Naive B cell (primary cell): ENCODE results near the gene TGIF2. TPM values are rescaled to one million over a fixed set of nuclear protein-coding genes. Genes with fewer than 3 reads are reported as not detected.

Experiments
- ATAC-seq, 2 donors: fragments of 150-1000 bp; cut with Tn5 transposase; 2 replicates each; pipeline ENCODE4 v1.10.0; 2021; ENCODE audit warnings: low read depth in 2 of 2, mild to moderate bottlenecking in 2 of 2, moderate library complexity in 2 of 2
- DNase-seq: peaks from one replicate; pipeline ENCODE4 v3.0.0; 2022
- H3K27ac Mint-ChIP-seq, 6 donors: one replicate each; pipeline ENCODE4 v1.8.0; 2020 to 2022; ENCODE audit warnings: mild to moderate bottlenecking in 6 of 6, mixed read lengths in 6 of 6, moderate library complexity in 5 of 6, inconsistent platforms in 2 of 6
- H3K27me3 Mint-ChIP-seq, 3 donors: one replicate each; pipeline ENCODE4 v1.8.0; 2021 to 2022; ENCODE audit warnings: mixed read lengths in 3 of 3, mild to moderate bottlenecking in 1 of 3
- H3K36me3 Mint-ChIP-seq, 2 donors: one replicate each; pipeline ENCODE4 v1.8.0; 2020 to 2022; ENCODE audit warnings: mixed read lengths in 2 of 2, inconsistent platforms in 1 of 2, mild to moderate bottlenecking in 1 of 2
- H3K4me1 Mint-ChIP-seq, 3 donors: one replicate each; pipeline ENCODE4 v1.8.0; 2020 to 2022; ENCODE audit warnings: mixed read lengths in 3 of 3, inconsistent platforms in 1 of 3, mild to moderate bottlenecking in 1 of 3, moderate library complexity in 1 of 3
- H3K4me3 Mint-ChIP-seq, 8 donors: one replicate each; pipeline ENCODE4 v1.8.0; 2020 to 2022; ENCODE audit warnings: mild to moderate bottlenecking in 8 of 8, mixed read lengths in 8 of 8, moderate library complexity in 8 of 8, inconsistent platforms in 2 of 8
- H3K9me3 Mint-ChIP-seq, 7 donors: one replicate each; pipeline ENCODE4 v1.8.0; 2020 to 2022; ENCODE audit warnings: mixed read lengths in 7 of 7, mild to moderate bottlenecking in 5 of 7, inconsistent platforms in 2 of 7, moderate library complexity in 1 of 7
- polyA plus RNA-seq, 6 donors: library from polyadenylated mRNA; unstranded; fragments of 300-500 nt; fragmentation: Illumina TruSeq; gene quantifications; one replicate each; pipeline ENCODE4 v1.2.3, GENCODE V29; 2021; ENCODE audit warnings: low read depth in 6 of 6

Gene TGIF2
- polyA plus RNA-seq, 6 donors from 2014 or later: 33.3 to 50.5 (median 39.9) TPM

GRCh38 chr20:36576081-36576445, 2.7 kb downstream of the TGIF2 start:
- no peaks in the 10 kb centered on the region for H3K27me3 Mint-ChIP-seq
- peak overlapping the region; percentile 42 to 99 (median 88) for H3K4me3 Mint-ChIP-seq
- H3K9me3 Mint-ChIP-seq: no peaks in the 10 kb centered on the region
- no peak for DNase-seq
- peaks cover 39 to 51% (median 41%) of the 10 kb centered on the region in 3 donors for H3K4me1 Mint-ChIP-seq
- ATAC-seq: no peak
- H3K36me3 Mint-ChIP-seq: peaks cover 0 to 10% of the 10 kb centered on the region in 2 donors
- peak overlapping the region in 4 of 6 donors; percentile 39 to 95 (median 86) for H3K27ac Mint-ChIP-seq

- Mint-ChIP-seq H3K9me3 (no peaks in the 10 kb centered on the region), H3K4me3 (peak overlapping the region in 1 of 8 donors; percentile 41), H3K36me3 (peaks cover 0 to 10% of the 10 kb centered on the region in 2 donors), H3K27ac (peak overlapping the region in 1 of 6 donors; percentile 43), H3K4me1 (peaks cover 22 to 32% (median 28%) of the 10 kb centered on the region in 3 donors), H3K27me3 (no peaks in the 10 kb centered on the region)
- DNase-seq (no peak), ATAC-seq (no peak)
Measured at GRCh38 chr20:36578356-36579041, 5.1 kb downstream of the TGIF2 start.

GRCh38 chr20:36579996-36580545, 6.7 kb downstream of the TGIF2 start:
- H3K27me3 Mint-ChIP-seq: no peaks in the 10 kb centered on the region
- H3K27ac Mint-ChIP-seq: peak overlapping the region in 5 of 6 donors; percentile 10 to 75 (median 25)
- ATAC-seq (no peak), DNase-seq (no peak)
- H3K9me3 Mint-ChIP-seq: no peaks in the 10 kb centered on the region
- H3K36me3 Mint-ChIP-seq: peaks cover 0 to 10% of the 10 kb centered on the region in 2 donors
- H3K4me3 Mint-ChIP-seq: peak overlapping the region in 1 of 8 donors; percentile 64
- H3K4me1 Mint-ChIP-seq: peaks cover 16 to 31% (median 22%) of the 10 kb centered on the region in 3 donors

GRCh38 chr20:36582322-36582721, 8.9 kb downstream of the TGIF2 start:
- Mint-ChIP-seq H3K27me3 (no peaks in the 10 kb centered on the region), H3K9me3 (no peaks in the 10 kb centered on the region), H3K4me3 (peak overlapping the region in 1 of 8 donors; percentile 15), H3K4me1 (peaks cover 8 to 24% (median 15%) of the 10 kb centered on the region in 3 donors), H3K27ac (peak overlapping the region in 1 of 6 donors; percentile 6), H3K36me3 (peaks cover 0 to 14% of the 10 kb centered on the region in 2 donors)
- DNase-seq (no peak), ATAC-seq (no peak)

GRCh38 chr20:36582821-36583220, 9.4 kb downstream of the TGIF2 start:
- Mint-ChIP-seq H3K4me1 (peaks cover 12 to 28% (median 19%) of the 10 kb centered on the region in 3 donors), H3K27ac (peak overlapping the region in 2 of 6 donors; percentile 6 to 63), H3K36me3 (peaks cover 0 to 17% of the 10 kb centered on the region in 2 donors), H3K4me3 (no peak overlapping the region), H3K9me3 (no peaks in the 10 kb centered on the region), H3K27me3 (no peaks in the 10 kb centered on the region)
- no peak for DNase-seq
- ATAC-seq: no peak

- Mint-ChIP-seq H3K27ac (peak overlapping the region in 2 of 6 donors; percentile 53 to 69), H3K4me1 (peaks cover 12 to 28% (median 21%) of the 10 kb centered on the region in 3 donors), H3K4me3 (no peak overlapping the region), H3K27me3 (no peaks in the 10 kb centered on the region), H3K9me3 (no peaks in the 10 kb centered on the region), H3K36me3 (peaks cover 0 to 17% of the 10 kb centered on the region in 2 donors)
- ATAC-seq (no peak), DNase-seq (no peak)
Measured at GRCh38 chr20:36584018-36584481, 10.7 kb downstream of the TGIF2 start.

- Mint-ChIP-seq H3K27me3 (no peaks in the 10 kb centered on the region), H3K36me3 (peaks cover 0 to 7% of the 10 kb centered on the region in 2 donors), H3K9me3 (no peaks in the 10 kb centered on the region), H3K4me3 (no peak overlapping the region), H3K27ac (peak overlapping the region in 1 of 6 donors; percentile 72), H3K4me1 (peaks cover 14 to 23% (median 17%) of the 10 kb centered on the region in 3 donors)
- no peak for ATAC-seq
- DNase-seq: no peak
Measured at GRCh38 chr20:36585410-36586125, 12.2 kb downstream of the TGIF2 start.

- Mint-ChIP-seq H3K27me3 (no peaks in the 10 kb centered on the region), H3K36me3 (peaks cover 0 to 7% of the 10 kb centered on the region in 2 donors), H3K27ac (peak overlapping the region; percentile 36 to 86 (median 72)), H3K9me3 (no peaks in the 10 kb centered on the region), H3K4me1 (peaks cover 14 to 37% (median 37%) of the 10 kb centered on the region in 3 donors), H3K4me3 (peak overlapping the region in 2 of 8 donors; percentile 7 to 68)
- peak; percentile 17 to 37 for ATAC-seq
- no peak for DNase-seq
Measured at GRCh38 chr20:36587388-36588070, 14.1 kb downstream of the TGIF2 start.

- no peaks in the 10 kb centered on the region for H3K9me3 Mint-ChIP-seq
- H3K27me3 Mint-ChIP-seq: no peaks in the 10 kb centered on the region
- peak overlapping the region in 5 of 6 donors; percentile 60 to 97 (median 75) for H3K27ac Mint-ChIP-seq
- H3K4me3 Mint-ChIP-seq: peak overlapping the region in 1 of 8 donors; percentile 29
- ATAC-seq: no peak
- peaks cover 0 to 7% of the 10 kb centered on the region in 2 donors for H3K36me3 Mint-ChIP-seq
- no peak for DNase-seq
- peaks cover 34 to 66% (median 64%) of the 10 kb centered on the region in 3 donors for H3K4me1 Mint-ChIP-seq
Measured at GRCh38 chr20:36591281-36591680, 17.9 kb downstream of the TGIF2 start.

- H3K9me3 Mint-ChIP-seq: no peaks in the 10 kb centered on the region
- no peaks in the 10 kb centered on the region for H3K27me3 Mint-ChIP-seq
- peaks cover 30 to 64% (median 59%) of the 10 kb centered on the region in 3 donors for H3K4me1 Mint-ChIP-seq
- peaks cover 0 to 6% of the 10 kb centered on the region in 2 donors for H3K36me3 Mint-ChIP-seq
- no peak for ATAC-seq
- H3K27ac Mint-ChIP-seq: peak overlapping the region; percentile 14 to 99 (median 54)
- H3K4me3 Mint-ChIP-seq: peak overlapping the region in 1 of 8 donors; percentile 25
- DNase-seq: no peak
Measured at GRCh38 chr20:36591854-36592641, 18.7 kb downstream of the TGIF2 start.

GRCh38 chr20:36593347-36593929, 20.0 kb downstream of the TGIF2 start:
- no peaks in the 10 kb centered on the region for H3K27me3 Mint-ChIP-seq
- H3K4me3 Mint-ChIP-seq: peak overlapping the region in 4 of 8 donors; percentile 54 to 83 (median 68)
- no peak for ATAC-seq
- H3K36me3 Mint-ChIP-seq: no peaks in the 10 kb centered on the region
- peaks cover 24 to 59% (median 53%) of the 10 kb centered on the region in 3 donors for H3K4me1 Mint-ChIP-seq
- H3K9me3 Mint-ChIP-seq: no peaks in the 10 kb centered on the region
- DNase-seq: no peak
- peak overlapping the region; percentile 91 to 99 (median 96) for H3K27ac Mint-ChIP-seq

- no peak for ATAC-seq
- H3K9me3 Mint-ChIP-seq: no peaks in the 10 kb centered on the region
- H3K36me3 Mint-ChIP-seq: no peaks in the 10 kb centered on the region
- H3K27me3 Mint-ChIP-seq: no peaks in the 10 kb centered on the region
- DNase-seq: peak; percentile 23
- peak overlapping the region; percentile 39 to 74 (median 58) for H3K27ac Mint-ChIP-seq
- H3K4me1 Mint-ChIP-seq: peaks cover 27 to 58% (median 41%) of the 10 kb centered on the region in 3 donors
- peak overlapping the region in 7 of 8 donors; percentile 21 to 78 (median 61) for H3K4me3 Mint-ChIP-seq
Measured at GRCh38 chr20:36599912-36600345, 26.5 kb downstream of the TGIF2 start.
